Activated CD4-positive, alpha-beta T cell treated with anti-CD3 and anti-CD28 coated beads, Interleukin-2, amount 10 ng/mL, durations not matched to agents 7 days and 5 days (primary cell): ENCODE measurements around the gene FOLR2. TPM values are rescaled to one million over a fixed set of nuclear protein-coding genes. Genes with fewer than 3 reads are reported as not detected.
"Not testable (repeated sequence)": the region's sequence is repeated elsewhere in the genome, so short reads cannot be mapped to it uniquely, and the experiment has no call there.

Experiments used
- CTCF ChIA-PET: fragments of 350-600 bp; sonication (Branson Sonifier 250); formaldehyde crosslinking; loops from one replicate; lab custom pipeline; 2021; ENCODE audit warnings: antibody characterized with exemption; lab: Charles Lee
- POLR2A ChIA-PET: fragments of 350-600 bp; sonication (Branson Sonifier 250); formaldehyde crosslinking; loops from one replicate; lab custom pipeline; 2021; ENCODE audit warnings: antibody characterized with exemption; lab: Charles Lee
- DNase-seq: peaks from one replicate; pipeline ENCODE4 v3.0.0-alpha.2; 2020
- H3K27ac Mint-ChIP-seq: one replicate; pipeline ENCODE4 v1.8.0; 2021; ENCODE audit warnings: mild to moderate bottlenecking, moderate library complexity, mixed read lengths
- H3K27me3 Mint-ChIP-seq: one replicate; pipeline ENCODE4 v1.8.0; 2021; ENCODE audit warnings: mixed read lengths
- H3K36me3 Mint-ChIP-seq: one replicate; pipeline ENCODE4 v1.8.0; 2021; ENCODE audit warnings: low read depth, mixed read lengths
- H3K4me1 Mint-ChIP-seq: one replicate; pipeline ENCODE4 v1.8.0; 2021; ENCODE audit warnings: mixed read lengths
- H3K4me3 Mint-ChIP-seq: one replicate; pipeline ENCODE4 v1.8.0; 2021; ENCODE audit warnings: mild to moderate bottlenecking, moderate library complexity, mixed read lengths
- H3K9me3 Mint-ChIP-seq: one replicate; pipeline ENCODE4 v1.8.0; 2021; ENCODE audit warnings: mixed read lengths
- total RNA-seq, 2 experiments: library from RNA; stranded (reverse); gene quantifications; one replicate each; pipeline ENCODE4 v1.2.3, GENCODE V29; 2021

The FOLR2 gene
- total RNA-seq, 2 experiments from 2014 or later, result not detected

- no peaks in the 10 kb centered on the region for H3K9me3 Mint-ChIP-seq
- no peak for DNase-seq
- H3K4me1 Mint-ChIP-seq, result no peaks in the 10 kb centered on the region
- no peaks in the 10 kb centered on the region for H3K27me3 Mint-ChIP-seq
- no peaks in the 10 kb centered on the region for H3K36me3 Mint-ChIP-seq
- no peak overlapping the region for H3K4me3 Mint-ChIP-seq
- no peak overlapping the region for H3K27ac Mint-ChIP-seq
- POLR2A ChIA-PET, result interaction anchor here (0.7 kb wide), 1 partner anchor 15 kb away, joined by 3 read pairs; no protein-coding TSS in a partner anchor
- CTCF ChIA-PET, result interaction anchor here (0.6 to 1.6 kb wide), 2 partner anchors 40 to 168 kb away, joined by 3 read pairs; no protein-coding TSS in a partner anchor
Observed at GRCh38 chr11:72189455-72190250, 26.9 kb upstream of the FOLR2 start.

DNA sequence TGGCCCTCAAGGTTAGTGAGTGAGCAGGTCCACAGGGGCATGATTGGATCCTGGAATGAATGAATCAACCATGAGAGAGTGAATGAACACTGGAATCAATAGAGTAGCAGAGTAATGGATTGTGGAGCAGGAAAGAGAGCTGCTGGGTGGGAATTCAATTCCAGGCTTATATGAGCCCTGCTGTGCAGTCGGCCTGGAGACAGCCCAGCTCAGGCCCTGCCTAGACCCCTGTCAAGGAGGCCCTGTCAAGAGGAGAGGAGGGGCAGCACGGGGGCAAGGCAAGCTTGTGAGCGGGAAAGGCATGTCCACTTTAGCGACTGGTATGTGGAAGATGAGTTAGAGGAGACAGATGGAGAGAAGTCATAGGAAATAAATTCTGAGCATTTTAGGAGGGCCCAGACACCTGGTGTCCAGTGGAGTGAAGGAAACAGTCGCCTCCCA lies 25.9 kb upstream of the FOLR2 start:
- Mint-ChIP-seq H3K4me3 (no peak overlapping the region), H3K27me3 (no peaks in the 10 kb centered on the region), H3K36me3 (no peaks in the 10 kb centered on the region), H3K9me3 (no peaks in the 10 kb centered on the region), H3K27ac (peak overlapping the region; percentile 46), H3K4me1 (no peaks in the 10 kb centered on the region)
- POLR2A ChIA-PET, result no interaction called here
- no peak for DNase-seq
- CTCF ChIA-PET, result interaction anchor here (0.7 kb wide), 1 partner anchor 228 kb away, joined by 3 read pairs; no protein-coding TSS in a partner anchor

DNA sequence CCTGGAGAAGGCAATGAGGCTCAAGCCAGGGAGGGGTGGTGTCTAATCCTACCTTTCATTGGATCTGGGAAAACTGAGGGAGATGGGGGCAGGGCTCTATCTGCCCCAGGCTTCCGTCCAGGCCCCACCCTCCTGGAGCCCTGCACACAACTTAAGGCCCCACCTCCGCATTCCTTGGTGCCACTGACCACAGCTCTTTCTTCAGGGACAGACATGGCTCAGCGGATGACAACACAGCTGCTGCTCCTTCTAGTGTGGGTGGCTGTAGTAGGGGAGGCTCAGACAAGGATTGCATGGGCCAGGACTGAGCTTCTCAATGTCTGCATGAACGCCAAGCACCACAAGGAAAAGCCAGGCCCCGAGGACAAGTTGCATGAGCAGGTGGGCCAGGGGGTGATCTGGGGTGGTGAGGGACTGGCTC lies 24.6 kb upstream of the FOLR2 start, which contains the start of gene FOLR1:
Gene FOLR1, plus strand, starts transcription at position 180 of the 421 bp plus-strand sequence. Its CDS starts 34 bp downstream, at position 214.
- DNase-seq, result no peak
- Mint-ChIP-seq H3K27ac (no peak within 1 kb of the TSS), H3K36me3 (no peaks in the 10 kb centered on the region), H3K9me3 (no peaks in the 10 kb centered on the region), H3K4me3 (no peak within 1 kb of the TSS), H3K27me3 (no peaks in the 10 kb centered on the region), H3K4me1 (no peaks in the 10 kb centered on the region)
- ChIA-PET POLR2A (no interaction called here), CTCF (no interaction called here)

DNA sequence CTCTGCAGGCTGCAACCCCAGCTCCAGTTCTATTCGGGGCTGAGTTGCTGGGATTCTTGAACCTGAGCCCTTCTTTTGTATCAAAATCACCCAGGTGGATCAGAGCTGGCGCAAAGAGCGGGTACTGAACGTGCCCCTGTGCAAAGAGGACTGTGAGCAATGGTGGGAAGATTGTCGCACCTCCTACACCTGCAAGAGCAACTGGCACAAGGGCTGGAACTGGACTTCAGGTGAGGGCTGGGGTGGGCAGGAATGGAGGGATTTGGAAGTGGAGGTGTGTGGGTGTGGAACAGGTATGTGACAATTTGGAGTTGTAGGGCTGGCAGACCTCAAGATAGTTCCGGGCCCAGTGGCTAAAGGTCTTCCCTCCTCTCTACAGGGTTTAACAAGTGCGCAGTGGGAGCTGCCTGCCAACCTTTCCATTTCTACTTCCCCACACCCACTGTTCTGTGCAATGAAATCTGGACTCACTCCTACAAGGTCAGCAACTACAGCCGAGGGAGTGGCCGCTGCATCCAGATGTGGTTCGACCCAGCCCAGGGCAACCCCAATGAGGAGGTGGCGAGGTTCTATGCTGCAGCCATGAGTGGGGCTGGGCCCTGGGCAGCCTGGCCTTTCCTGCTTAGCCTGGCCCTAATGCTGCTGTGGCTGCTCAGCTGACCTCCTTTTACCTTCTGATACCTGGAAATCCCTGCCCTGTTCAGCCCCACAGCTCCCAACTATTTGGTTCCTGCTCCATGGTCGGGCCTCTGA lies 20.9 kb upstream of the FOLR2 start:
- H3K4me3 Mint-ChIP-seq, result no peak overlapping the region

GRCh38 chr11:72201445-72201844 lies 15.1 kb upstream of the FOLR2 start:
- peaks cover 11% of the 10 kb centered on the region for H3K4me1 Mint-ChIP-seq
- CTCF ChIA-PET, H3K27me3 Mint-ChIP-seq, H3K36me3 Mint-ChIP-seq, DNase-seq, POLR2A ChIA-PET, H3K9me3 Mint-ChIP-seq, H3K4me3 Mint-ChIP-seq, H3K27ac Mint-ChIP-seq: not testable (repeated sequence)

More for the DNA sequence above, 20.9 kb upstream of the FOLR2 start:
- no peaks in the 10 kb centered on the region for H3K36me3 Mint-ChIP-seq
- no peaks in the 10 kb centered on the region for H3K4me1 Mint-ChIP-seq
- DNase-seq, result no peak
- no peak overlapping the region for H3K27ac Mint-ChIP-seq
- H3K27me3 Mint-ChIP-seq, result no peaks in the 10 kb centered on the region
- ChIA-PET CTCF (interaction anchor here (1.2 kb wide), 1 partner anchor 11 kb away, joined by 3 read pairs; no protein-coding TSS in a partner anchor), POLR2A (no interaction called here)
- no peaks in the 10 kb centered on the region for H3K9me3 Mint-ChIP-seq

GRCh38 chr11:72202571-72202970 lies 14.0 kb upstream of the FOLR2 start:
- peaks cover 11% of the 10 kb centered on the region for H3K4me1 Mint-ChIP-seq
- ChIA-PET POLR2A (no interaction called here), CTCF (interaction anchor here (0.6 kb wide), 1 partner anchor 158 kb away, joined by 3 read pairs; no protein-coding TSS in a partner anchor)
- H3K36me3 Mint-ChIP-seq, result no peaks in the 10 kb centered on the region
- peak overlapping the region; percentile 6 for H3K27ac Mint-ChIP-seq
- no peak overlapping the region for H3K4me3 Mint-ChIP-seq
- DNase-seq, result no peak
- H3K27me3 Mint-ChIP-seq, result no peaks in the 10 kb centered on the region
- no peaks in the 10 kb centered on the region for H3K9me3 Mint-ChIP-seq

GRCh38 chr11:72203163-72203562 lies 13.4 kb upstream of the FOLR2 start:
- no peak overlapping the region for H3K4me3 Mint-ChIP-seq
- H3K4me1 Mint-ChIP-seq, result peaks cover 11% of the 10 kb centered on the region
- no peak for DNase-seq
- no peaks in the 10 kb centered on the region for H3K27me3 Mint-ChIP-seq
- no peaks in the 10 kb centered on the region for H3K9me3 Mint-ChIP-seq
- POLR2A ChIA-PET, result no interaction called here
- no peak overlapping the region for H3K27ac Mint-ChIP-seq
- CTCF ChIA-PET, result no interaction called here
- no peaks in the 10 kb centered on the region for H3K36me3 Mint-ChIP-seq

- Mint-ChIP-seq H3K36me3 (no peaks in the 10 kb centered on the region), H3K27ac (no peak overlapping the region), H3K4me3 (no peak overlapping the region), H3K4me1 (peaks cover 11% of the 10 kb centered on the region), H3K27me3 (peaks cover 4% of the 10 kb centered on the region), H3K9me3 (peaks cover 7% of the 10 kb centered on the region)
- CTCF ChIA-PET, result no interaction called here
- DNase-seq, result no peak
- POLR2A ChIA-PET, result no interaction called here
Observed at GRCh38 chr11:72204886-72205285, 11.7 kb upstream of the FOLR2 start.

GRCh38 chr11:72206794-72207193 lies 9.8 kb upstream of the FOLR2 start:
- peaks cover 11% of the 10 kb centered on the region for H3K4me1 Mint-ChIP-seq
- H3K36me3 Mint-ChIP-seq, H3K27ac Mint-ChIP-seq, H3K4me3 Mint-ChIP-seq, DNase-seq, H3K9me3 Mint-ChIP-seq, POLR2A ChIA-PET: not testable (repeated sequence)
- CTCF ChIA-PET, result interaction anchor here (0.6 to 1.3 kb wide), 2 partner anchors 11 to 181 kb away, joined by 3 read pairs; no protein-coding TSS in a partner anchor
- peaks cover 13% of the 10 kb centered on the region for H3K27me3 Mint-ChIP-seq

- Mint-ChIP-seq H3K4me3 (no peak overlapping the region), H3K36me3 (no peaks in the 10 kb centered on the region), H3K27ac (no peak overlapping the region), H3K9me3 (peaks cover 9% of the 10 kb centered on the region), H3K27me3 (peaks cover 23% of the 10 kb centered on the region), H3K4me1 (peaks cover 2% of the 10 kb centered on the region)
- no peak for DNase-seq
- ChIA-PET POLR2A (no interaction called here), CTCF (interaction anchor here (0.6 kb wide), 1 partner anchor 1608 kb away, joined by 6 read pairs; no protein-coding TSS in a partner anchor)
Observed at GRCh38 chr11:72208281-72208680, 8.3 kb upstream of the FOLR2 start.

GRCh38 chr11:72209101-72209500 lies 7.5 kb upstream of the FOLR2 start:
- Mint-ChIP-seq H3K9me3 (peaks cover 9% of the 10 kb centered on the region), H3K27me3 (peaks cover 27% of the 10 kb centered on the region), H3K36me3 (no peaks in the 10 kb centered on the region), H3K4me3 (no peak overlapping the region), H3K4me1 (no peaks in the 10 kb centered on the region), H3K27ac (no peak overlapping the region)
- DNase-seq, result no peak
- CTCF ChIA-PET, result no interaction called here
- POLR2A ChIA-PET, result no interaction called here

- ChIA-PET CTCF (no interaction called here), POLR2A (no interaction called here)
- Mint-ChIP-seq H3K36me3 (no peaks in the 10 kb centered on the region), H3K4me1 (peaks cover 18% of the 10 kb centered on the region), H3K27ac (peak overlapping the region; percentile 65), H3K9me3 (no peaks in the 10 kb centered on the region), H3K27me3 (peaks cover 38% of the 10 kb centered on the region), H3K4me3 (no peak overlapping the region)
- DNase-seq, result no peak
Observed at GRCh38 chr11:72217841-72218240, 1.2 kb downstream of the FOLR2 start.
